Endothelial cell of umbilical vein (primary cell): ENCODE data around the gene FOS. TPM values are rescaled to one million over a fixed set of nuclear protein-coding genes. Genes with fewer than 3 reads are reported as not detected.

Source experiments
- BruUV-seq: library from RNA; stranded (reverse); fragments of 400-500 nt; replicated peaks from 2 replicates; lab custom pipeline; 2021; lab: Mats Ljungman, UMichigan
- CTCF ChIA-PET: fragments of 300-600, 350-600 bp; sonication (Branson Sonifier 250); formaldehyde crosslinking; loops from one replicate; lab custom pipeline; 2021; ENCODE audit warnings: antibody characterized with exemption, inconsistent platforms; lab: Charles Lee
- POLR2A ChIA-PET: fragments of 300-600, 350-600 bp; sonication (Branson Sonifier 250); formaldehyde crosslinking; loops from one replicate; lab custom pipeline; 2021; ENCODE audit warnings: antibody characterized with exemption, inconsistent platforms; lab: Charles Lee
- DNase-seq: peaks from one replicate; pipeline ENCODE4 v3.0.0-alpha.2; 2011; ENCODE audit warnings: low read depth, low spot score
- FAIRE-seq: peaks from 2 replicates; lab custom pipeline; 2011; peaks lifted over from hg19 to GRCh38; lab: Jason Lieb, UNC
- H2AFZ ChIP-seq: 2 replicates; pipeline ENCODE4 v1.6.0; 2012; ENCODE audit warnings: low read depth, low read length, control low read depth, inconsistent platforms
- H3K27ac ChIP-seq: 2 replicates; pipeline ENCODE4 v1.5.1; 2011; ENCODE audit warnings: low read depth, mild to moderate bottlenecking, control low read depth, low read length, moderate library complexity; ENCODE audit not compliant: insufficient read depth
- H3K27me3 ChIP-seq, 2 experiments: 2 replicates each; pipeline versions ENCODE4 v1.6.0 to v1.6.1; 2011; ENCODE audit warnings: low read length in 2 of 2, mixed read lengths in 1 of 2; ENCODE audit not compliant: control insufficient read depth in 2 of 2, insufficient read depth in 2 of 2
- H3K36me3 ChIP-seq, 2 experiments: 2 replicates in 1 of 2; 3 replicates in 1 of 2; pipeline ENCODE4 v1.5.1; 2011; ENCODE audit warnings: low read length in 2 of 2, mild to moderate bottlenecking in 1 of 2, moderate library complexity in 1 of 2; ENCODE audit not compliant: control insufficient read depth in 2 of 2, insufficient read depth in 2 of 2; ENCODE audit errors: extremely low read depth in 1 of 2
- H3K4me1 ChIP-seq: 3 replicates; pipeline ENCODE4 v1.5.1; 2011; ENCODE audit warnings: mild to moderate bottlenecking, low read length; ENCODE audit not compliant: control insufficient read depth, insufficient read depth; ENCODE audit errors: extremely low read depth
- H3K4me2 ChIP-seq: 2 replicates; pipeline ENCODE4 v1.6.1; 2011; ENCODE audit warnings: low read length, control low read depth, mixed read lengths; ENCODE audit not compliant: insufficient read depth
- H3K4me3 ChIP-seq, 3 experiments: fragments of 200-600 bp in 1 of 3; sonication (generic), shearing (Covaris generic) in 1 of 3; replicated peaks in 1 of 3; 2 replicates each; pipeline ENCODE4 v1.5.1; 2011 to 2016; ENCODE audit warnings: control low read depth in 3 of 3, low read length in 3 of 3, mild to moderate bottlenecking in 2 of 3, inconsistent platforms in 1 of 3, low read depth in 1 of 3, moderate library complexity in 1 of 3; ENCODE audit not compliant: insufficient read depth in 1 of 3
- H3K79me2 ChIP-seq: 2 replicates; pipeline ENCODE4 v1.6.0; 2012; ENCODE audit warnings: low read length, inconsistent platforms; ENCODE audit not compliant: control insufficient read depth, insufficient read depth
- H3K9ac ChIP-seq: replicated peaks from 2 replicates; pipeline ENCODE3; 2011; ENCODE audit warnings: low read length, control low read depth; ENCODE audit not compliant: insufficient read depth; ENCODE audit errors: extremely low read depth
- H3K9me1 ChIP-seq: replicated peaks from 3 replicates; pipeline ENCODE4 v1.6.0; 2011; ENCODE audit warnings: mild to moderate bottlenecking, low read length; ENCODE audit not compliant: control insufficient read depth, insufficient read depth; ENCODE audit errors: extremely low read depth
- H3K9me3 ChIP-seq: replicated peaks from 2 replicates; pipeline ENCODE4 v1.5.1; 2012; ENCODE audit warnings: low read length, inconsistent platforms; ENCODE audit not compliant: control insufficient read depth, insufficient read depth
- H4K20me1 ChIP-seq: replicated peaks from 2 replicates; pipeline ENCODE3; 2011; ENCODE audit warnings: mild to moderate bottlenecking, low read length; ENCODE audit not compliant: control insufficient read depth, insufficient read depth; ENCODE audit errors: extremely low read depth
- CTCF ChIP-seq, 2 donors: IDR thresholded peaks; 1 replicate in 1 of 2; 2 replicates in 1 of 2; pipeline ENCODE4 v1.5.1; 2011; ENCODE audit warnings: low read length in 2 of 2, mild to moderate bottlenecking in 2 of 2, moderate library complexity in 2 of 2, control low read depth in 1 of 2, inconsistent platforms in 1 of 2, low read depth in 1 of 2; ENCODE audit not compliant: insufficient read depth in 1 of 2; ENCODE audit errors: extremely low read depth in 1 of 2
- FOS ChIP-seq: IDR thresholded peaks from 2 replicates; pipeline ENCODE4 v1.6.1; 2011; ENCODE audit warnings: mild to moderate bottlenecking, low read length, moderate library complexity, borderline replicate concordance; ENCODE audit not compliant: insufficient read depth
- GATA2 ChIP-seq: IDR thresholded peaks from 2 replicates; pipeline ENCODE4 v1.7.0; 2011; ENCODE audit warnings: low read depth, mild to moderate bottlenecking, moderate library complexity, mixed read lengths, low read length; ENCODE audit not compliant: insufficient read length, insufficient read depth
- JUN ChIP-seq: IDR thresholded peaks from 2 replicates; pipeline ENCODE4 v1.6.1; 2011; ENCODE audit warnings: borderline replicate concordance, low read depth; ENCODE audit not compliant: insufficient read length, insufficient read depth
- MYC ChIP-seq: IDR thresholded peaks from one replicate; pipeline ENCODE4 v1.6.1; 2011; ENCODE audit warnings: mild to moderate bottlenecking, low read depth, low read length
- POLR2A ChIP-seq: IDR thresholded peaks from 2 replicates; pipeline ENCODE4 v1.6.1; 2012; ENCODE audit warnings: low read depth, mild to moderate bottlenecking, control low read depth, low read length
- POLR2AphosphoS5 ChIP-seq: IDR thresholded peaks from 2 replicates; pipeline ENCODE4 v1.6.1; 2012; ENCODE audit warnings: low read depth, mild to moderate bottlenecking, control low read depth, low read length, moderate library complexity; ENCODE audit not compliant: insufficient read depth
- dilution Hi-C: fragments of 300-500 bp; cut with MboI; formaldehyde crosslinking; loops from one replicate; pipeline ENCODE4 v1.15.0; 2019; ENCODE audit warnings: low sequenced_read_pairs; ENCODE audit not compliant: extremely low pct_ligation_motif_present
- intact Hi-C: fragments of 100-400 bp; cut with micrococcal nuclease; formaldehyde crosslinking; loops from one replicate; pipeline ENCODE4 v1.10.0; 2022
- polyA plus RNA-seq, 4 experiments: library from polyadenylated mRNA; depleted of rRNA in 3 of 4; stranded (reverse) in 3 of 4; unstranded in 1 of 4; fragments of >200 nt; gene quantifications; 2 replicates each; pipeline versions ENCODE4 v1.2.1 to v1.2.3, GENCODE V29; 2011 to 2012; ENCODE audit warnings: missing spikeins in 1 of 4
- total RNA-seq: library from RNA; stranded (reverse); gene quantifications from 2 replicates; pipeline ENCODE4 v1.2.3, GENCODE V29; 2021
- TF ChIP-seq, protein P1 (sequence below): IDR thresholded peaks from 2 replicates; pipeline ENCODE4 v1.6.1; 2011; ENCODE audit not compliant: insufficient read depth, insufficient read length

FOS gene
- total and polyA plus RNA-seq, 2 donors (not counting 3 experiments of a cell fraction or from before 2014, with no cell fraction given), result 9.2 to 41.6 TPM

- dilution Hi-C loops (no loop called here), intact Hi-C loops (no loop called here)
- Histone ChIP-seq H3K27me3 (no peaks in the 10 kb centered on the region), H3K4me3 (no peak overlapping the region), H3K9me3 (no peaks in the 10 kb centered on the region), H3K27ac (no peak overlapping the region), H3K9me1 (no peaks in the 10 kb centered on the region), H3K36me3 (no peaks in the 10 kb centered on the region), H2AFZ (no peak overlapping the region), H4K20me1 (no peaks in the 10 kb centered on the region), H3K9ac (no peak overlapping the region), H3K4me1 (peaks cover 11% of the 10 kb centered on the region), H3K4me2 (no peak overlapping the region), H3K79me2 (no peaks in the 10 kb centered on the region)
- TF ChIP-seq CTCF (IDR thresholded peaks at IDR 0.05; ENCODE audit: extremely low read depth in 1 of 2, insufficient read depth in 1 of 2, low read depth in 1 of 2, low read length in 2 of 2) (no peak), POLR2AphosphoS5 (no peak), FOS (no peak), POLR2A (no peak), MYC (no peak), GATA2 (no peak), JUN (no peak)
- TF ChIP-seq, protein P1, sequence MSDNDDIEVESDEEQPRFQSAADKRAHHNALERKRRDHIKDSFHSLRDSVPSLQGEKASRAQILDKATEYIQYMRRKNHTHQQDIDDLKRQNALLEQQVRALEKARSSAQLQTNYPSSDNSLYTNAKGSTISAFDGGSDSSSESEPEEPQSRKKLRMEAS, result no peak
- DNase-seq, result no peak
- ChIA-PET CTCF (no interaction called here), POLR2A (interaction anchor here (0.6 kb wide), 1 partner anchor 8 kb away, joined by 8 read pairs; no protein-coding TSS in a partner anchor)
- no peak for FAIRE-seq
- BruUV-seq, result no TSS peak
These were observed 4.4 kb upstream of the FOS start for GRCh38 chr14:75274050-75274898.
